HepG2 (cell line): ENCODE measurements around the gene CNOT10. TPM values are rescaled to one million over a fixed set of nuclear protein-coding genes. Genes with fewer than 3 reads are reported as not detected.
A peak's percentile ranks its signal among the peaks of the same experiment; 100 is the strongest.

Experiments used
- AGO2 ChIP-seq: fragments of 200-400 bp; formaldehyde crosslinking; optimal IDR thresholded peaks from 2 replicates; pipeline ENCODE3; 2017; ENCODE audit warnings: mild to moderate bottlenecking, low read depth, low read length, moderate library complexity
- CEBPG ChIP-seq: IDR thresholded peaks from 2 replicates; pipeline ENCODE4 v1.6.1; 2016
- CHD2 ChIP-seq: IDR thresholded peaks from 2 replicates; pipeline ENCODE4 v1.6.1; 2011; ENCODE audit warnings: low read depth, low read length, improper control_type of control experiment
- ELF4 ChIP-seq: sonication (generic); formaldehyde crosslinking; IDR thresholded peaks from 2 replicates; pipeline ENCODE4 v1.5.0; 2020; ENCODE audit warnings: missing genetic modification reagents, mild to moderate bottlenecking, moderate library complexity, borderline replicate concordance
- HMG20B ChIP-seq: conservative IDR thresholded peaks from 2 replicates; pipeline ENCODE4 v1.6.1; 2016; ENCODE audit warnings: missing genetic modification reagents, missing compliant biosample characterization
- JARID2 ChIP-seq: sonication (generic); formaldehyde crosslinking; IDR thresholded peaks from 2 replicates; pipeline ENCODE4 v1.8.1; 2023; ENCODE audit warnings: missing genetic modification reagents, inconsistent platforms; ENCODE audit not compliant: insufficient replicate concordance
- KDM5B ChIP-seq: sonication (generic); formaldehyde crosslinking; IDR thresholded peaks from 2 replicates; pipeline ENCODE4 v1.4.0; 2020; ENCODE audit warnings: missing genetic modification reagents, mild to moderate bottlenecking, borderline replicate concordance
- MEF2D ChIP-seq: sonication (generic); formaldehyde crosslinking; IDR thresholded peaks from 2 replicates; pipeline ENCODE4 v1.5.1; 2020; ENCODE audit warnings: mild to moderate bottlenecking, missing genetic modification reagents
- NFATC3 ChIP-seq: sonication (generic); formaldehyde crosslinking; IDR thresholded peaks from 2 replicates; pipeline ENCODE4 v1.5.1; 2020; ENCODE audit warnings: mild to moderate bottlenecking, missing genetic modification reagents
- NFIC ChIP-seq: IDR thresholded peaks from 2 replicates; pipeline ENCODE4 v1.6.1; 2012; ENCODE audit warnings: mild to moderate bottlenecking, low read length, inconsistent platforms
- RBFOX2 ChIP-seq: fragments of 200-400 bp; formaldehyde crosslinking; IDR thresholded peaks from 2 replicates; pipeline ENCODE4 v1.6.1; 2017; ENCODE audit warnings: low read depth, mild to moderate bottlenecking, low read length
- SRF ChIP-seq: IDR thresholded peaks from 2 replicates; pipeline ENCODE4 v1.6.1; 2011; ENCODE audit warnings: mild to moderate bottlenecking, low read depth, low read length, moderate library complexity
- ZBED4 ChIP-seq: sonication (generic); formaldehyde crosslinking; IDR thresholded peaks from 2 replicates; pipeline ENCODE4 v1.4.0; 2020; ENCODE audit warnings: missing genetic modification reagents, borderline replicate concordance
- ZEB1 ChIP-seq: IDR thresholded peaks from 2 replicates; pipeline ENCODE4 v1.6.1; 2012; ENCODE audit warnings: mild to moderate bottlenecking, low read depth, inconsistent platforms; ENCODE audit not compliant: insufficient replicate concordance
- ZNF121 ChIP-seq: sonication (generic); formaldehyde crosslinking; IDR thresholded peaks from 2 replicates; pipeline ENCODE4 v1.5.0; 2020; ENCODE audit warnings: mild to moderate bottlenecking, missing genetic modification reagents
- ZNF256 ChIP-seq: sonication (generic); formaldehyde crosslinking; conservative IDR thresholded peaks from 2 replicates; pipeline ENCODE4 v1.4.0; 2020; ENCODE audit warnings: missing genetic modification reagents
- ZNF510 ChIP-seq: sonication (generic); formaldehyde crosslinking; IDR thresholded peaks from 2 replicates; pipeline ENCODE4 v1.4.0; 2020; ENCODE audit warnings: low read depth, mild to moderate bottlenecking, missing genetic modification reagents
- ZNF547 ChIP-seq: sonication (generic); formaldehyde crosslinking; IDR thresholded peaks from 2 replicates; pipeline ENCODE4 v1.5.1; 2020; ENCODE audit warnings: mild to moderate bottlenecking, missing genetic modification reagents
- ZNF598 ChIP-seq: sonication (generic); formaldehyde crosslinking; IDR thresholded peaks from 2 replicates; pipeline ENCODE4 v1.5.1; 2020; ENCODE audit warnings: mild to moderate bottlenecking, missing genetic modification reagents, borderline replicate concordance
- ZNF605 ChIP-seq: sonication (generic); formaldehyde crosslinking; IDR thresholded peaks from 2 replicates; pipeline ENCODE4 v1.8.0; 2022; ENCODE audit warnings: mild to moderate bottlenecking, missing genetic modification reagents
- ZNF614 ChIP-seq: IDR thresholded peaks from 2 replicates; pipeline ENCODE4 v1.6.1; 2018; ENCODE audit warnings: missing biosample characterization, missing genetic modification reagents, inconsistent platforms, borderline replicate concordance
- ZNF724P ChIP-seq: sonication (generic); formaldehyde crosslinking; IDR thresholded peaks from 2 replicates; pipeline ENCODE4 v1.8.0; 2022; ENCODE audit warnings: missing genetic modification reagents, borderline replicate concordance
- polyA plus RNA-seq, 8 experiments: library from polyadenylated mRNA; depleted of rRNA in 3 of 8; stranded (reverse) in 7 of 8; unstranded in 1 of 8; fragments of >200 nt; fragmentation: Illumina TruSeq in 4 of 8; extraction: Trizol in 4 of 8; gene quantifications; 2 replicates each; pipeline versions ENCODE4 v1.2.1 to v1.2.3, GENCODE V29; 2011 to 2016; ENCODE audit warnings: low read depth in 4 of 8, missing spikeins in 1 of 8, mixed read lengths in 1 of 8; ENCODE audit not compliant: insufficient read depth in 1 of 8
- total RNA-seq, 5 experiments: library from RNA; depleted of rRNA; stranded (reverse); fragments of >200 nt; fragmentation: Illumina TruSeq; extraction: Trizol; gene quantifications; 2 replicates each; pipeline ENCODE4 v1.2.3, GENCODE V29; 2016; ENCODE audit warnings: low read depth in 1 of 5
- TF ChIP-seq, protein P1 (sequence below): sonication (generic); formaldehyde crosslinking; IDR thresholded peaks from 2 replicates; pipeline ENCODE4 v1.8.0; 2022; ENCODE audit warnings: mild to moderate bottlenecking, missing genetic modification reagents; ENCODE audit not compliant: insufficient replicate concordance
- TF ChIP-seq, protein P2 (sequence below): IDR thresholded peaks from 2 replicates; pipeline ENCODE4 v1.6.1; 2012; ENCODE audit warnings: low read depth, low read length, improper control_type of control experiment

Gene CNOT10
- total and polyA plus RNA-seq, 2 of the 13 experiments (the other 11 are each of a cell fraction or from before 2014, with no cell fraction given): 21.2 to 34.1 TPM

DNA sequence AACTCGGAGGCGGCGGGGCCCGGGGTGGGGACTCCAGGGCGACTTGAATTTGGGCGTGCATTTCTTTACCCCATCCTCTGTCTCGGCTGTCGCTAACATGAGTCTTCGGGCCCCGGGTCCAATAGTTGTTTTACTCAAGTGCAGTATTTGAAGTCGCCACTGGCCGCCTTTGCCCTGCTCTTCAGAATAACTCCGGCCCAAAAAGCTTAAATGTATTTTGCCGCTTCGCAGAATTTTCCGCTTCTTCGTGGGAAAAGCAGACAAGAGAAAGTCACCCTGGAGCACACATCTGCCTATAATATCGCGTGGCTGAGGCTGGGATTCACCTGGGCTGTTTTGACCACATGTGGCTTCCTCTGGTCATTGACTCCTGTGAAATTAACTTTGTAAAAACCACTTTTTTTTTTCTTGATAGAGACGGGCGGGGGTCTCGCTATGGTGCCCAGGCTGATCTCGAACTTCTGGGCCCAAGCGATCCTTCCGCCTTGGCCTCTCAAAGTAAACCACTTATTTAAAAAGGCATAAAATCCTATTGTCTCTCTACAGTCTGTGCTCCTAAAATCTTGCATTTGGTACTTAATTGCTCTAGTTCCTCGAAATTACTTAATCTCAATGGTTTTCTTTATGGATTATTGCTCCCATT is 676 bp downstream of the CNOT10 start (continued):
- 0 out of 2 replicates have a peak, but pooled peaks have one; percentile 2 for TF ChIP-seq ZBED4 (CRISPR knock-in tag)
- no peak for TF ChIP-seq CEBPG (CRISPR knock-in tag)
- TF ChIP-seq, protein P1, sequence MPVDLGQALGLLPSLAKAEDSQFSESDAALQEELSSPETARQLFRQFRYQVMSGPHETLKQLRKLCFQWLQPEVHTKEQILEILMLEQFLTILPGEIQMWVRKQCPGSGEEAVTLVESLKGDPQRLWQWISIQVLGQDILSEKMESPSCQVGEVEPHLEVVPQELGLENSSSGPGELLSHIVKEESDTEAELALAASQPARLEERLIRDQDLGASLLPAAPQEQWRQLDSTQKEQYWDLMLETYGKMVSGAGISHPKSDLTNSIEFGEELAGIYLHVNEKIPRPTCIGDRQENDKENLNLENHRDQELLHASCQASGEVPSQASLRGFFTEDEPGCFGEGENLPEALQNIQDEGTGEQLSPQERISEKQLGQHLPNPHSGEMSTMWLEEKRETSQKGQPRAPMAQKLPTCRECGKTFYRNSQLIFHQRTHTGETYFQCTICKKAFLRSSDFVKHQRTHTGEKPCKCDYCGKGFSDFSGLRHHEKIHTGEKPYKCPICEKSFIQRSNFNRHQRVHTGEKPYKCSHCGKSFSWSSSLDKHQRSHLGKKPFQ (CRISPR knock-in tag): peak; percentile 48
- TF ChIP-seq ZNF256 (CRISPR knock-in tag): 0 out of 2 replicates have a peak, but pooled peaks have one; percentile 8
- TF ChIP-seq ZNF598: 0 out of 2 replicates have a peak, but pooled peaks have one; percentile 16
- no peak for TF ChIP-seq KDM5B (CRISPR knock-in tag)
- TF ChIP-seq NFIC: no peak
- TF ChIP-seq AGO2: peak; percentile 7
- TF ChIP-seq NFATC3 (CRISPR knock-in tag): 0 out of 2 replicates have a peak, but pooled peaks have one; percentile 6
- TF ChIP-seq ZNF724P (CRISPR knock-in tag): 0 out of 2 replicates have a peak, but pooled peaks have one; percentile 1
- TF ChIP-seq ZNF605 (CRISPR knock-in tag): peak; percentile 80
- TF ChIP-seq CHD2: 0 out of 2 replicates have a peak, but pooled peaks have one; percentile 36
- no peak for TF ChIP-seq JARID2 (CRISPR knock-in tag)
- peak; percentile 19 for TF ChIP-seq ZEB1
- TF ChIP-seq ZNF614 (CRISPR knock-in tag): no peak
- peak; percentile 31 for TF ChIP-seq ZNF547 (CRISPR knock-in tag)
- 0 out of 2 replicates have a peak, but pooled peaks have one; percentile 10 for TF ChIP-seq RBFOX2
- TF ChIP-seq, protein P2, sequence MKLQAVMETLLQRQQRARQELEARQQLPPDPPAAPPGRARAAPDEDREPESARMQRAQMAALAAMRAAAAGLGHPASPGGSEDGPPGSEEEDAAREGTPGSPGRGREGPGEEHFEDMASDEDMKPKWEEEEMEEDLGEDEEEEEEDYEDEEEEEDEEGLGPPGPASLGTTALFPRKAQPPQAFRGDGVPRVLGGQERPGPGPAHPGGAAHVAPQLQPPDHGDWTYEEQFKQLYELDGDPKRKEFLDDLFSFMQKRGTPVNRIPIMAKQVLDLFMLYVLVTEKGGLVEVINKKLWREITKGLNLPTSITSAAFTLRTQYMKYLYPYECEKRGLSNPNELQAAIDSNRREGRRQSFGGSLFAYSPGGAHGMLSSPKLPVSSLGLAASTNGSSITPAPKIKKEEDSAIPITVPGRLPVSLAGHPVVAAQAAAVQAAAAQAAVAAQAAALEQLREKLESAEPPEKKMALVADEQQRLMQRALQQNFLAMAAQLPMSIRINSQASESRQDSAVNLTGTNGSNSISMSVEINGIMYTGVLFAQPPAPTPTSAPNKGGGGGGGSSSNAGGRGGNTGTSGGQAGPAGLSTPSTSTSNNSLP: no peak
- no peak for TF ChIP-seq ZNF510 (CRISPR knock-in tag)
- no peak for TF ChIP-seq SRF
- TF ChIP-seq MEF2D: peak; percentile 5; the same call in 1 of the 2 replicates
- TF ChIP-seq ELF4: 0 out of 2 replicates have a peak, but pooled peaks have one; percentile 3
- TF ChIP-seq HMG20B: no peak
- TF ChIP-seq ZNF121 (CRISPR knock-in tag): peak; percentile 83; the same call in 1 of the 2 replicates
